Coronary artery (tissue), 2 donors: ENCODE results near the gene ETV3L.
"Not testable (repeated sequence)": the region's sequence is repeated elsewhere in the genome, so short reads cannot be mapped to it uniquely, and the experiment has no call there.

Experiments
- DNase-seq: peaks from one replicate; pipeline ENCODE4 v3.0.0-alpha.2; 2017; ENCODE audit warnings: low spot score
- H3K27ac ChIP-seq, 2 donors: fragments of 200-600 bp; sonication (generic); one replicate each; pipeline ENCODE4 v1.5.1; 2016 to 2019
- H3K4me3 ChIP-seq: fragments of 200-600 bp; sonication (generic); 2 replicates; pipeline ENCODE4 v1.5.1; 2016; ENCODE audit warnings: mild to moderate bottlenecking, moderate library complexity
- CTCF ChIP-seq: fragments of 200-600 bp; sonication (generic); IDR thresholded peaks from one replicate; pipeline ENCODE4 v1.5.1; 2019; ENCODE audit warnings: antibody characterized with exemption

The ETV3L gene

GRCh38 chr1:157085421-157085820 lies 14.2 kb downstream of the ETV3L start:
- no peak for DNase-seq
- no peak overlapping the region for H3K4me3 ChIP-seq
- no peak for TF ChIP-seq CTCF
- H3K27ac ChIP-seq, result no peak overlapping the region

- H3K27ac ChIP-seq, result no peak overlapping the region
- TF ChIP-seq CTCF, result no peak
- no peak overlapping the region for H3K4me3 ChIP-seq
- DNase-seq, result no peak
Measured at GRCh38 chr1:157084720-157085119, 14.9 kb downstream of the ETV3L start.

DNA sequence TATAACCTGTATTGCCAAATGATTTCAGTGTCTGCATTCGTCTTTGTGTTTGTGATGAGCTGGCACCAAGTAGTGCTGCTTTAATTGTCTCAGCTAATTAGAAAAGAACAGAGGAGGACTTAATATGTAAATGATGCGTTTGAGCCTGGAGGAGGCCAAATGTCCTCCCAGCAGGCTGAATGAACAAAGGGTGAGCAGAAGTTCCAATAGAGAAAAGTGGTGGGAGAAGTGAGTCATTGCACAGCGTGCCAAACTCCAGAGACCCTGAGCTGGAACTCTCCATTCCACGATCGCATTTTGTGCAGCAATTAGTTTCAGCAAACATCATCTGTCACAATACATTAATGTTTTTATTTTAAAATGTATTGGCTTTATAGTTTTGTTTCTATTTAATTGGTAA lies 17.9 kb downstream of the ETV3L start:
- Histone ChIP-seq H3K4me3 (no peak overlapping the region), H3K27ac (no peak overlapping the region)
- TF ChIP-seq CTCF, result no peak
- DNase-seq, result no peak

- Histone ChIP-seq H3K27ac (no peak overlapping the region), H3K4me3 (no peak overlapping the region)
- no peak for TF ChIP-seq CTCF
- no peak for DNase-seq
Measured at GRCh38 chr1:157080714-157081113, 18.9 kb downstream of the ETV3L start.

DNA sequence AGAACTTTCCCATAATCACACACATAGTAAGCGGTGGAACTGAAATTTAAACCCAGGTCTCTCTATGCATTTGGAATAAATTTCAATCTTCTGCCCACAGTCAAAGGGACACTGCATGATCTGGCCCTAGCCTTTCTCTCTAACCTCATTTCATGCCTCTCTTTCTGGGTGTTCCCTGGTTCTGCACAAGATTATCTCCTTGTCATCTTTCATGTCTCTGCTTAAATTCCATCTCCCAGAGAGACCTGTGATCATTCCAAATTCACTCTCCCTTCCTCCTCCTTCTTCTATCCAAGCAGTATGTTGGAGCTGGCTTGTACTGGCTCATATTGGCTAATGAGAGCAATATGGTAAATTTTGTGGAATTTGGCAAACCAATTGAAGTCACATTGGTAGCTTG lies 22.2 kb downstream of the ETV3L start:
- H3K4me3 ChIP-seq, result no peak overlapping the region
- no peak for DNase-seq
- no peak overlapping the region for H3K27ac ChIP-seq
- no peak for TF ChIP-seq CTCF

DNA sequence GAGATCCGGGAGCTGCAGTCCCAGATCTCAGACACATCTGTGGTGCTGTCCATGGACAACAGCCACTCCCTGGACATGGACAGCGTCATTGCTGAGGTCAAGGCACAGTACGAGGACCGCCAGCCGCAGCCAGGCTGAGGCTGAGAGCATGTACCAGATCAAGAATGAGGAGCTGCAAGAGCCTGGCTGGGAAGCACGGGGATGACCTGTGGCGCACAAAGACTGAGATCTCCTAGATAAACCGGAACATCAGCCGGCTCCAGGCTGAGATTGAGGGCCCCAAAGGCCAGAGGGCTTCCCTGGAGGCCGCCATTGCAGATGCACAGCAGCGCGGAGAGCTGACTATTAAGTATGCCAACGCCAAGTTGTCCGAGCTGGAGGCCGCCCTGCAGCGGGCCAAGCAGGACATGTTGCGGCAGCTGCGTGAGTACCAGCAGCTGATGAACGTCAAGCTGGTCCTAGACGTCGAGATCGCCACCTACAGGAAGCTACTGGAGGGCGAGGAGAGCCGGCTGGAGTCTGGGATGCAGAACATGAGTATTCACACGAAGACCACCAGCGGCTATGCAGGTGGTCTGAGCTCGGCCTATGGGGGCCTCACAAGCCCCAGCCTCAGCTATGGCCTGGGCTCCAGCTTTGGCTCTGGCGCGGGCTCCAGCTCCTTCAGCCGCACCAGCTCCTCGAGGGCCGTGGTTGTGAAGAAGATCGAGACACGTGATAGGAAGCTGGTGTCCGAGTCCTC lies 25.5 kb downstream of the ETV3L start:
- TF ChIP-seq CTCF, result peak; percentile 55
- Histone ChIP-seq H3K27ac (no peak overlapping the region), H3K4me3 (peak overlapping the region; percentile 3)
- no peak for DNase-seq

DNA sequence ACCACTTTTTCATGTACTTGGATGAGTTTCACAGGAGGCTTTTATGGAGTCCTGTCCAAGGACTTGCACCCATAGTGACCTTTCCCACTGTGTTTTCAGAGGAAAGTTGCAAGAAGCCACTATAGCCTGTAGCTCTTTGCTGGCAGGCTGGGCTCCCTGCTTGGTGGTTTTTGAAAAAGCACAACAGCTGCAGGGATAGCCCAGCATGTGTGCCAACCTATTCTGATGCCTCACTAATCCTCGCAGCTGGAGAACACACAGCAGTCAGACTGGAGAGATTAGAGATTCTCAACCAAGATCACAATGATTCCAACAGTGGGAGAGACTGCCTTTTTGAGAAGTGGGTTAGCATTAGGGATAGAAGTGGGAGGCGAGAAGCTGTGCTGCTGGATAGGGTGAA lies 30.0 kb downstream of the ETV3L start:
- Histone ChIP-seq H3K27ac (no peak overlapping the region), H3K4me3 (no peak overlapping the region)
- DNase-seq, result no peak
- no peak for TF ChIP-seq CTCF

- H3K27ac ChIP-seq, H3K4me3 ChIP-seq, DNase-seq: not testable (repeated sequence)
Measured at GRCh38 chr1:157059241-157059640, 40.4 kb downstream of the ETV3L start.
